HEK293 (cell line): Measurements from ENCODE around the gene NATD1.

Experiments used
- SP2 ChIP-seq: fragments of 450-650 bp; formaldehyde crosslinking; IDR thresholded peaks from 2 replicates; pipeline ENCODE4 v1.5.1; 2016; ENCODE audit warnings: missing biosample characterization, missing genetic modification characterization
- ZNF140 ChIP-seq: fragments of 450-650 bp; formaldehyde crosslinking; IDR thresholded peaks from 2 replicates; pipeline ENCODE4 v1.5.1; 2016; ENCODE audit warnings: missing biosample characterization, missing genetic modification characterization
- ZNF274 ChIP-seq, 2 experiments: fragments of 200-500 bp in 1 of 2; fragments of 450-650 bp in 1 of 2; sonication (Bioruptor generic) in 1 of 2; formaldehyde crosslinking in 1 of 2; IDR thresholded peaks; 2 replicates each; pipeline versions ENCODE4 v1.5.1 to v1.6.1; 2014 to 2016; ENCODE audit warnings: borderline replicate concordance in 1 of 2, inconsistent platforms in 1 of 2, low read length in 1 of 2, missing biosample characterization in 1 of 2, missing genetic modification characterization in 1 of 2
- TF ChIP-seq, protein P1 (sequence below): fragments of 450-650 bp; formaldehyde crosslinking; IDR thresholded peaks from 2 replicates; pipeline ENCODE4 v1.5.1; 2016; ENCODE audit warnings: missing biosample characterization, missing genetic modification characterization

- TF ChIP-seq, protein P1, sequence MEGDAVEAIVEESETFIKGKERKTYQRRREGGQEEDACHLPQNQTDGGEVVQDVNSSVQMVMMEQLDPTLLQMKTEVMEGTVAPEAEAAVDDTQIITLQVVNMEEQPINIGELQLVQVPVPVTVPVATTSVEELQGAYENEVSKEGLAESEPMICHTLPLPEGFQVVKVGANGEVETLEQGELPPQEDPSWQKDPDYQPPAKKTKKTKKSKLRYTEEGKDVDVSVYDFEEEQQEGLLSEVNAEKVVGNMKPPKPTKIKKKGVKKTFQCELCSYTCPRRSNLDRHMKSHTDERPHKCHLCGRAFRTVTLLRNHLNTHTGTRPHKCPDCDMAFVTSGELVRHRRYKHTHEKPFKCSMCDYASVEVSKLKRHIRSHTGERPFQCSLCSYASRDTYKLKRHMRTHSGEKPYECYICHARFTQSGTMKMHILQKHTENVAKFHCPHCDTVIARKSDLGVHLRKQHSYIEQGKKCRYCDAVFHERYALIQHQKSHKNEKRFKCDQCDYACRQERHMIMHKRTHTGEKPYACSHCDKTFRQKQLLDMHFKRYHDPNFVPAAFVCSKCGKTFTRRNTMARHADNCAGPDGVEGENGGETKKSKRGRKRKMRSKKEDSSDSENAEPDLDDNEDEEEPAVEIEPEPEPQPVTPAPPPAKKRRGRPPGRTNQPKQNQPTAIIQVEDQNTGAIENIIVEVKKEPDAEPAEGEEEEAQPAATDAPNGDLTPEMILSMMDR: no peak
- TF ChIP-seq ZNF274 (IDR thresholded peaks at IDR 0.05; ENCODE audit: low read length): no peak
- TF ChIP-seq ZNF274 (tag by site-specific recombination; IDR thresholded peaks at IDR 0.05; ENCODE audit: borderline replicate concordance): no peak
- no peak for TF ChIP-seq ZNF140 (tag by site-specific recombination)
- no peak for TF ChIP-seq SP2 (tag by site-specific recombination)
Observed at GRCh38 chr17:21262259-21262993, 9.2 kb upstream of the NATD1 start.
